8988T (cell line): ENCODE measurements around the gene PRRT1.
"Not testable (repeated sequence)": the region's sequence is repeated elsewhere in the genome, so short reads cannot be mapped to it uniquely, and the experiment has no call there.

Source experiments
- DNase-seq: peaks from one replicate; pipeline ENCODE4 v3.0.0; 2011

Gene PRRT1

GRCh38 chr6:32151863-32152768 is at the start of gene PRRT1:
Gene PRRT1, minus strand, starts transcription at chr6:32151939. Its CDS starts 112 bp downstream, at chr6:32151827.
- no peak for DNase-seq

GRCh38 chr6:32200711-32201475 is 49.2 kb upstream of the PRRT1 start:
- DNase-seq, result no peak

- DNase-seq, result no peak
Observed at GRCh38 chr6:32198866-32199265, 47.1 kb upstream of the PRRT1 start.

DNA sequence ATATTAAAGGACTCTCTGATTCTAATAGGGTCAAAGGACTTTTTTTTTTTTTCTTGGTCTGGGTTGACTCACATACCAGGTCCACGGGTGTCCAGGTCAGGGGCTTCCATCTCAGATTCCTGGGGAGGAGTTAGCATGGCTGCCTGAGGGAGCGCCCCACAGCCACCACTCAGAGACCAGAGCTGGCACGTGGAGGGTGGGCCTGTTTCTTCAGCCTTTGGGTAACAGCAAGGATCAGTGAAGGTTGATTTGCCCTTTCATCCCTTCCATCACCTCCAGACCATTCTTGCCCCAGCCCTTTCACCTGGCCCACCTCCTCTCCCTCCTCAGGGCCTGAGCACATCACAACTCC is 46.6 kb upstream of the PRRT1 start:
- no peak for DNase-seq

GRCh38 chr6:32196682-32197616 is 45.2 kb upstream of the PRRT1 start:
- DNase-seq, result no peak

- no peak for DNase-seq
Observed at GRCh38 chr6:32195902-32196681, 44.4 kb upstream of the PRRT1 start.

DNA sequence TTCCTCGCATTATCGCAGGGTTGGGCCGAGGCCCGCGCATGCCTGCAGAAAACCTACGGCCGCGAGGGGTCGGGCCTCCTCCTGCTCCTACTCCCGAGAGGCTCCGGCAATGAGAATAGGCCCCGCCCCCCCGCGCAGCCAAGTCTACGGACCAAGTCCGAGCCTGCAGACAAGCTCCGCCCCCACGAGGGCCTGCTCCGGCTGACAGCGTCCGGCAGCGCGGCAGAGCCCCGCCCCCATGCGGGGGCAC is 43.8 kb upstream of the PRRT1 start:
- DNase-seq, result peak; percentile 93

DNA sequence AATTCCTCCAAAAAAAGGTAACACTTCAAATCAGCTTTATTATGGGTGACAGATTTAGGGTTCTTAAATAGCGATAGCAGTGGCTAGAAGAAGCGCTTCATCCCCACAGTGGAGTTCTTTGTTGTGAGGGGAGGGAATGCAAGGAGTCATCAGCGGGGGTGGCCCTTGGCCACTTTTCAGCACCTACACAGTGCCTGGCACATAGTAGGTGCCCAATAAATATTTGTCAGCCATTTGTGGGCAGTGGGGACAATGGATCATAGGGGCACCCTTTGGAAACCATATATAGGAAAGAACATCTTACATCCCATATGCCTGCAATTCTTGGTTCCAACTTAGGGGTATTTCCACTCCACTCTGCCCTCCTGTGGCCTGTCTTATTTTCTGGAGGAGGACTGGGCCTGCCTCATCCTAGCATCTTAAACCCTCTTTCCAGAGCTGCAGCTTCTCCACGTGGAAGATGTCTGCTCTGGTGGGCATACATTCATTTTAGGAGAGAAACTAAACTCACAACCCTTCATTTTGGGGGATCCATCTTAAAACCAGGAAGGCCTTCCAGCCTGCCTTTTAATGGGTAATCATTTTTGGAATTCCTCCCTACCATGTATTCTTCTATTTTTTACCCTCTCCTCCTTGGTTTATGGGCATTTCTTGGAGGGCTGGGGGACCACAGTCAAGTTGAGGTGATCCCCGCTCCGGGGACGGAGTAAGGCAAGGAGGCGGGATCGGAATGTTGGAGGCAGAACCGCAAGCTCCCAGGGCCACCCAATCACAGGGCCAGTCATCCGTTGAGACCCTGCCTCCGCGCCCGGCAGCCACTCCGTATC is 43.3 kb upstream of the PRRT1 start:
- DNase-seq, result no peak

DNA sequence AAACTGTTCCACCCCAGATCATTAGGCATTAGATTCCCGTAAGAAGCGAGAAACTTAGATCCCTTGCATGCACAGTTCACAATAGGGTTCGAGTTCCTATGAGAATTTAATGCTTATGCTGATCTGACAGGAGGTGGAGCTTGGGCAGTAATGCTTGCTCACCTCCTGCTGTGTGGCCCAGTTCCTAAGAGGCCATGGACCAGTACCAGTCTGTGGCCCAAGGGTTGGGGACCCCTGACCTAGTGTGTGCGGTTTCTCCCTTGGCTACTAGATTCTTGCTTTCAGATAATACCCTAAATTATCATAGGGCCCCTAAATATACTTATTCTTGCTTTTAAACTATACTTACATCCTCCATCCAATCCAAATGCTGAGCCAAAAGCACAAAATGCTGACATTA is 42.6 kb upstream of the PRRT1 start:
- no peak for DNase-seq

DNA sequence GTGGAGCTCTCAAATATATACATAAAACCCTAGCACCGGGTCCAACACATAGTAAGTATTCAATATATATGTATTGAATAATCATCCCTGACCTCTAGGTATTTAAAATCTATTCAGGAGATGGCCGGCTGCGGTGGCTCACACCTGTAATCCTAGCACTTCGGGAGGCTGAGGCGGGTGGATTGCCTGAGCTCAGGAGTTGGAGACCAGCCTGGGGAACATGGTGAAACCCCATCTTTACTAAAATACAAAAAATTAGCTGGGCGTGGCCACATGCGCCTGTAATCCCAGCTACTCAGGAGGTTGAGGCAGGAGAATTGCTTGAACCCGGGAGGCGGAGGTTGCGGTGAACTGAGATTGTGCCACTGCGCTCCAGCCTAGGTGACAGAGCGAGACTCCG is 41.4 kb upstream of the PRRT1 start:
- DNase-seq, result not testable (repeated sequence)

- DNase-seq, result no peak
Observed at GRCh38 chr6:32192608-32193039, 40.9 kb upstream of the PRRT1 start, which contains the start of gene GPSM3. Gene GPSM3, minus strand, starts transcription at chr6:32192643. Its CDS starts 130 bp downstream, at chr6:32192513.

DNA sequence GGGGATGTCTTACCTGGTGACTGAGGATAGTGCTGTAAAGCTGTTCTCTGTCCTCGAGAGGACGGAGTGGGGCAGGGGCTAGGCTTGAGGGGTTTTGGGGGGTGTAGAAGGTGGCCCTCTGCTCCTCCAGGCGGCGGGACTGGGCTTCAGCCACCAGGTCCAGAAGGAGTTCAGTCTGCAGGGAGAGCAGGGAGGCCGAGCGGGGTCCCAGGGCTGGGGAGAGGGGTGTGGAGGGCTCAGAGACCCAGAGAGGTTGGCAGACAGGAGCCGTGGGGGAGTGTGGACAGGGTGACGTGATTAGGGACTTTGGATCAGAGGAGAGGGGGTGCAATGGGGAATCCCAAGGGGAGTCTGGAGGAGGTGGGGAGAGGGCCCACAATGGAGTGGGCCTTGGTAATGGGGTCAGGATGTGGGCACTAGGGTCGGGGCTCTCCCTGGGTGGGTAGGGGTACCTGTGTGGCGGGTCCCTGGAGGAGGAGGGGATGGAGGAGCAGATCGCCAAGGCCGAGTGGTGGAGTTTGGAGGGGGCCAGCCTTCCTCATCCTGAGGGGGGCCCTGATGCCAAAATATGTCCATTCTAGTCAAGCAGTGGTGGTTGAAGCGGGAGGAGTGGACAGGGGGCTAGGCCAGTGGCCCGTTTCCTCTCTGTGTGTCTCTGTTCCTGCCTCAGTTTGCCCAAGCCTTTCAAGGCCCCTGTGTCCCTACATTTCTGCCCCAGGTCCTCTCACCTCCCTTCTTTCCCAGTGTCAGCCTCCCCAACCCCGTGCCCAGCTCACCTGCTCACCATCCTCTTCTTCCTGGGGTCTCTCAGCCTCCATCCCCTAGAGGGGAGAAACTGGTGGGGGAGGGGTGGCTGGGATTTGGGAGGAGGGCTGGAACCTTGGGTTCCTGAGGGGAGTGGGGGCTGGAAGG is 40.2 kb upstream of the PRRT1 start:
- DNase-seq, result no peak

DNA sequence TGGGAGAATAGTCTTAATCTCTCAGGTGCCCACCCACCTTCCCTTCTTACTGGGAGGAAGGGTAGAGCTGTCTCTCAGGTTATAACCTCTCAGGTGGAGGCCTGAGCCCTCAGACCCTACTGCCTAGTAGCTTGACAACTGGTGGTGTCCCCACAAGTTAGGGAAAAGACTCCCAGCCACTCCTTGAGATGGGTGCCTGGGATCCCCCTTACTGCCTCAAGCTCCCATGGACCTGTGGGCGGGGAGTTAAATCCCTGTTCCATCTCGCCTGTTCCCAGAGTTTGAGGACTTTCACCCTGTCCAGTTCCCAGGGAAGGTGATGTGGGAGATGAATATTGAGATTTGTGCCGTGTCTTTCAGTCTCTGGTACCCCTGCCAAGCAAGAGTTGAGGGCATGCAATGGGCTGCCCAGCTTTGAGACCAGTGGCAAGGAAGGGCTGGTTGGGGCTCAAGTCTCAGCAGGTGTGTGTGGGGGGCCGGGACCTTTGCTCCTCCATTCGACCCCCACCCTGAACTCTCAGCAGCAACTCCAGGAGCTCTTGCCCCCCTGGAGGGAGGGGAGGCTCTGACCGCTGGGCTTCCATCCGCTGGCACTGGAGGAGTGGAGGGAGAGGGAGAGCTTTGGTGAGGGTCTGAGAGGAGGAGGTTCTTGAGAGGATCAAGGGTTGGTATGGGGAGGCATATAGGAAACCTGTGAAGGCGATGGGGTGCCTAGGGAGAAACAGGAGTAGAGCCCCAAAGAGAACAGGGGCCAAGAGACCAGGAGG is 39.4 kb upstream of the PRRT1 start:
- DNase-seq, result no peak

GRCh38 chr6:32190054-32190851 is 38.5 kb upstream of the PRRT1 start, which contains the start of gene PBX2:
Gene PBX2, minus strand, starts transcription at chr6:32190202. Its CDS starts 287 bp downstream, at chr6:32189915.
- peak; percentile 74 for DNase-seq

DNA sequence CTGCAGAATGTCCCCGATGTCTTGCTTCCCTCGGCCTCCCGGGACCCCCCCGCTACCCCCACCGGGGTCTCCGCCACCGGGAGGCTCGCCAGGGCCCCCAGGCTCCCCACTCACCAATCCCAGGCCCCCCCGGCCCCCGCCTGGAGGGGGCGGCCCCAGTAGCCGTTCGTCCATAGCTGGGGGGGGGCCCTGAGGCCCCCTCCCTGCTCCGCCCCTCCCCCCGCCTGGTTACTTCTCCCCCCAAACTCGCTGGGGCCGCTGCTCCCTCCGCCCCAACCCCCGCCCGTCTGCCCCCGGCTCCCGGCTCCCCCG is 38.0 kb upstream of the PRRT1 start:
- DNase-seq, result no peak

DNA sequence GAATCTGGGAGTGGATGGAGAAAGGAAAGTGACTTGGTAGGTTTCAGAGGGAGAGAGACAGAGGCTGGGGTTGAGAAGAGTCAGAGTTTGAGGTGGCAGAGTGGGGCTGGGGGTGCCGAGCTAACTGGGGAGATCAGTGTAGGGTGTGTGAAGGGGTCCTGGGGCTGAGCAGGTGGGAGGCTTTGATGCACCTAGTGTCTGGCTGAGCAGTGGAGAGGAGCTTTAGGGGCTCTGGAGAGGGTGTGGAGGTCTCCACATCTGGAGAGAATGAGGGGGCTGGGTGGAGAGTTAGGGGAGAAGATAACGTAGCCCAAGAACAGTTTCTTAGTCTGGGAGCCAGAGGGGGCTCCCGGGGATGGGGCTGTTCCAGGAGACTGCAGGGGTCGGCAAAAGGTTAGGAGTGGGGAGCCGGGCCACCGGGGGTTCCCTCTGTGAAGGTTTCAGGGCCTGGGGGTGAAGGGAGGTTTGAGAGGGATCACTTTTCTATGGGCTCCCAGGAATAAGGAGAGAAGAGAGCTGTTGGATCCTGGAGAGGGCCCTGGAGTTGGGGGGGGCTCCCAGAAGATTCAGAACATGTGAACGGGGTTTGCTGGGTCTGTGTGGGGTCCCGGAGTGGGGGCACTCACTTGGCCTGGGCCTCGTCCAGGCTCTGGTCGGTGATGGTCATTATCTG is 37.5 kb upstream of the PRRT1 start:
- DNase-seq, result no peak

DNA sequence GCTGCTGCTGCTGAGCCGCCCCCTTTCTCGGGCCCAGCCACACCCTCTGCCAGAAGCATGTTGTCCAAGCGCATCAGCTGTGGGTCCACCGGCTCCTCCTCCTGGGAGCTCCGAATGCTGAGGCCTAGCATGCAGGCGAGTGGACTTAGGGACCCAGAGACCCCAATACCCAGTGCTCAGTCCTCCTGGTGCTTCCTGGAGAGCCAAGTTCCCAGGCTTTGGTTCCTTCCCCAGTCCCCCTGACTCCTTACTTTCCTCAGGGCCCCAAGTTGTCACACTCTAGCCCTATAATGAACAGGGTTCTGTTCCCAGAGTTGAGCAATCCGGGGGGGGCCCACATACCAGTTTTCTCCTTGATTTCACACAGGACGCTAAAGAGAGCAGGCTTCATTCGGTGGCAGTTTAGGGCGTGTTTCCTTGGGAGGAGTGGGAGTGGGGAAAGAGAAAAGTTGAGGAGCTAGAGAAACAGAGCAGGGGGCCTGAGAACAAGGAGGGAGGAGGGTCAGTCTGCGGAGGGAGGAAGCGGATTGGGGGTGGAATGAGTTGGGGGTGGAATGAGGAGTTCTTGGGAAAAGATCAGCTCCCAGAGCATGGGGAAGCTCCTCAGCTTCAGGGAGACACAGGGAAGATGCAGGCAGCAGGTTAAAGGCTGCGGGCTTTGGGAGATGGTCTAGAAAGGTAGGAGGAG is 36.8 kb upstream of the PRRT1 start:
- no peak for DNase-seq
